Left ventricle myocardium inferior (tissue), 1 donor: ENCODE measurements around the gene IZUMO1. TPM values are rescaled to one million over a fixed set of nuclear protein-coding genes. Genes with fewer than 3 reads are reported as not detected.

Experiments used
- DNase-seq: peaks from one replicate; pipeline ENCODE4 v3.0.0-alpha.2; 2020
- H3K27ac ChIP-seq: fragments of 200-600 bp; replicated peaks from 2 replicates; pipeline ENCODE4 v1.8.0; 2021
- H3K27me3 ChIP-seq: fragments of 200-600 bp; 2 replicates; pipeline ENCODE4 v1.8.0; 2021; ENCODE audit warnings: low read depth
- H3K36me3 ChIP-seq: fragments of 200-600 bp; 2 replicates; pipeline ENCODE4 v1.8.0; 2021
- H3K4me1 ChIP-seq: fragments of 200-600 bp; 2 replicates; pipeline ENCODE4 v1.8.0; 2021
- H3K4me3 ChIP-seq: fragments of 200-600 bp; 2 replicates; pipeline ENCODE4 v1.8.0; 2021; ENCODE audit warnings: mild to moderate bottlenecking, moderate library complexity
- H3K9me3 ChIP-seq: fragments of 200-600 bp; replicated peaks from 2 replicates; pipeline ENCODE4 v1.8.0; 2021
- CTCF ChIP-seq: fragments of 200-600 bp; IDR thresholded peaks from 2 replicates; pipeline ENCODE4 v1.8.0; 2021; ENCODE audit warnings: antibody characterized with exemption, mild to moderate bottlenecking, borderline replicate concordance
- intact Hi-C: fragments of 100-400 bp; cut with micrococcal nuclease; formaldehyde crosslinking; loops from one replicate; pipeline ENCODE4 v1.11.0; 2022
- total RNA-seq: library from RNA; stranded (reverse); fragmentation: NEBNext Ultra II Directional; extraction: Animal tissue kit (Norgen Biotek cat#: 25700); gene quantifications from one replicate; pipeline ENCODE4 v1.2.1, GENCODE V29; 2021
- donor health status: DM: no; HTN: yes; CAD: no; lungs with severe emphysema.

IZUMO1 gene
- total RNA-seq, 1 donor from 2014 or later = 0.60 TPM

- peak overlapping the region; percentile 84 for H3K27ac ChIP-seq
These were observed 13.9 kb upstream of the IZUMO1 start for GRCh38 chr19:48760504-48761205.

GRCh38 chr19:48757741-48758144, 11.0 kb upstream of the IZUMO1 start:
- no peaks in the 10 kb centered on the region for H3K9me3 ChIP-seq
- H3K27me3 ChIP-seq = peaks cover 12% of the 10 kb centered on the region
- H3K4me1 ChIP-seq = peaks cover 25% of the 10 kb centered on the region
- intact Hi-C loops = no loop called here
- H3K27ac ChIP-seq = no peak overlapping the region
- H3K36me3 ChIP-seq = no peaks in the 10 kb centered on the region
- H3K4me3 ChIP-seq = no peak overlapping the region
- DNase-seq = no peak
- TF ChIP-seq CTCF = no peak

More at GRCh38 chr19:48760504-48761205, 13.9 kb upstream of the IZUMO1 start:
- DNase-seq = no peak
- Histone ChIP-seq H3K4me3 (no peak overlapping the region), H3K9me3 (no peaks in the 10 kb centered on the region), H3K27me3 (no peaks in the 10 kb centered on the region), H3K4me1 (peaks cover 11% of the 10 kb centered on the region), H3K36me3 (no peaks in the 10 kb centered on the region)
- intact Hi-C loops = no loop called here
- no peak for TF ChIP-seq CTCF

GRCh38 chr19:48757089-48757675, 10.5 kb upstream of the IZUMO1 start:
- Histone ChIP-seq H3K4me3 (no peak overlapping the region), H3K4me1 (peaks cover 31% of the 10 kb centered on the region), H3K27me3 (peaks cover 17% of the 10 kb centered on the region), H3K9me3 (no peaks in the 10 kb centered on the region), H3K36me3 (no peaks in the 10 kb centered on the region), H3K27ac (no peak overlapping the region)
- no peak for TF ChIP-seq CTCF
- intact Hi-C loops = no loop called here
- DNase-seq = no peak

- Histone ChIP-seq H3K4me1 (peaks cover 34% of the 10 kb centered on the region), H3K27me3 (peaks cover 22% of the 10 kb centered on the region), H3K36me3 (no peaks in the 10 kb centered on the region), H3K9me3 (no peaks in the 10 kb centered on the region), H3K4me3 (no peak overlapping the region), H3K27ac (no peak overlapping the region)
- TF ChIP-seq CTCF = no peak
- intact Hi-C loops = no loop called here
- no peak for DNase-seq
These were observed 10.0 kb upstream of the IZUMO1 start for GRCh38 chr19:48756686-48757085.

GRCh38 chr19:48756212-48756611, 9.5 kb upstream of the IZUMO1 start:
- peaks cover 27% of the 10 kb centered on the region for H3K27me3 ChIP-seq
- peaks cover 34% of the 10 kb centered on the region for H3K4me1 ChIP-seq
- no peak for DNase-seq
- H3K4me3 ChIP-seq = no peak overlapping the region
- no peaks in the 10 kb centered on the region for H3K9me3 ChIP-seq
- no peaks in the 10 kb centered on the region for H3K36me3 ChIP-seq
- no peak for TF ChIP-seq CTCF
- H3K27ac ChIP-seq = no peak overlapping the region
- intact Hi-C loops = no loop called here
